IPS DF 6.9 (cell line): ENCODE measurements around the gene PTGES3.
"Not testable (repeated sequence)": the region's sequence is repeated elsewhere in the genome, so short reads cannot be mapped to it uniquely, and the experiment has no call there.

ENCODE experiments used
- DNase-seq: peaks from one replicate; pipeline ENCODE4 v3.0.0-alpha.2; 2013; ENCODE audit warnings: low read depth, low spot score
- H3K27ac ChIP-seq: one replicate; pipeline ENCODE4 v1.5.1; 2013; ENCODE audit warnings: low read length, control low read depth
- H3K27me3 ChIP-seq: 2 replicates; pipeline ENCODE4 v1.6.1; 2013; ENCODE audit warnings: mild to moderate bottlenecking, low read length; ENCODE audit not compliant: control insufficient read depth, insufficient read depth
- H3K36me3 ChIP-seq: 2 replicates; pipeline ENCODE4 v1.6.1; 2013; ENCODE audit warnings: low read length; ENCODE audit not compliant: control insufficient read depth, insufficient read depth
- H3K4me1 ChIP-seq: 2 replicates; pipeline ENCODE4 v1.6.1; 2013; ENCODE audit warnings: low read length; ENCODE audit not compliant: control insufficient read depth, insufficient read depth
- H3K4me3 ChIP-seq: 2 replicates; pipeline ENCODE4 v1.5.1; 2013; ENCODE audit warnings: mild to moderate bottlenecking, low read length
- H3K9me3 ChIP-seq: 2 replicates; pipeline ENCODE4 v1.6.1; 2013; ENCODE audit warnings: low read length, inconsistent platforms; ENCODE audit not compliant: control insufficient read depth, insufficient read depth
- WGBS: extraction: QIAGEN DNeasy Blood & Tissue Kit; methylation state at CpG from one replicate; pipeline ENCODE4 v1.1.7; 2013; ENCODE audit warnings: mixed read lengths, missing lambda C conversion rate; ENCODE audit not compliant: insufficient read length, insufficient coverage; 5-methylcytosine and 5-hydroxymethylcytosine counted together

PTGES3 gene, protein sequence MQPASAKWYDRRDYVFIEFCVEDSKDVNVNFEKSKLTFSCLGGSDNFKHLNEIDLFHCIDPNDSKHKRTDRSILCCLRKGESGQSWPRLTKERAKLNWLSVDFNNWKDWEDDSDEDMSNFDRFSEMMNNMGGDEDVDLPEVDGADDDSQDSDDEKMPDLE

DNA sequence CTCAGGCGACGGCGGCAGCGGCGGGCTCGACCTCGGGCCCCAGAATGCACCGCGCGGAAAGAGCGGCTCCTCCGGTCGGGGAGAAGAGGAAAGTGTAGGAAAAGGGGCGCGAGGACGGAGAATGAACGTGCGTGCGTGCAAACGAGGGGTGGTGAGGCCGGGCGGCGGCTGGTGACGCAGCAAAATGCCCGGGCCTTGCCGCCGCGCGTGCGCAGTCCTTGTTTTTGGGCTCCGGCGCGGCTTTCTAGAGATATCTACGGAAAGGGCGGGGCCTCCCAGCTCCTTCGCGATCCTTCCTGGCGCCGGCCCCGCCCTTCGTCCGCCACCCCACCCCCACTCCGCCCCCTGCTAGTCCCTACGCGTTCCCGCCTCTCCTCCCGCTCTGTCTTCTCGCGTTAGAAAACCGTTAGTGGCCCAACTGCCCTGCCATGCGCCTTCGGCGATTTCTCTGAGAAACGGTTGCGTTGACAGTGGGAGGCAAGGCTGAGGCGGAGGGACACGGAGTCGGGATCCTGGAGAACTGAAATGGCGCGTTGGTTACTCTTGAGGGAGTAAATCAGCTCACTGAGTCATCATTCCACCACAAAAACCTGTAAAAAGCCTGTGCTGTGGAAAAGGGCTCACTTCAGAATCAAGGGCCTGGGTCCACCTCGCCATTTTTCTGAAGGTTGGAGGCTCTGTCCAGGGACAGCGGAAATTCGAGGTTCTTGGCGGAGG, at the start of gene PTGES3:
PTGES3 (minus strand) TSS at position 156 of the 717 bp plus-strand sequence. CDS start 285 bp downstream, outside the sequence.
- no peaks in the 10 kb centered on the region for H3K4me1 ChIP-seq
- no CpG with 5 or more reads among the region's 64 CpGs for WGBS
- H3K27ac ChIP-seq: peak within 1 kb of the TSS; percentile 56
- DNase-seq: peak; percentile 90
- peak within 1 kb of the TSS; percentile 86 for H3K4me3 ChIP-seq
- no peaks in the 10 kb centered on the region for H3K27me3 ChIP-seq
- H3K36me3 ChIP-seq: no peaks in the 10 kb centered on the region
- H3K9me3 ChIP-seq: no peaks in the 10 kb centered on the region

DNA sequence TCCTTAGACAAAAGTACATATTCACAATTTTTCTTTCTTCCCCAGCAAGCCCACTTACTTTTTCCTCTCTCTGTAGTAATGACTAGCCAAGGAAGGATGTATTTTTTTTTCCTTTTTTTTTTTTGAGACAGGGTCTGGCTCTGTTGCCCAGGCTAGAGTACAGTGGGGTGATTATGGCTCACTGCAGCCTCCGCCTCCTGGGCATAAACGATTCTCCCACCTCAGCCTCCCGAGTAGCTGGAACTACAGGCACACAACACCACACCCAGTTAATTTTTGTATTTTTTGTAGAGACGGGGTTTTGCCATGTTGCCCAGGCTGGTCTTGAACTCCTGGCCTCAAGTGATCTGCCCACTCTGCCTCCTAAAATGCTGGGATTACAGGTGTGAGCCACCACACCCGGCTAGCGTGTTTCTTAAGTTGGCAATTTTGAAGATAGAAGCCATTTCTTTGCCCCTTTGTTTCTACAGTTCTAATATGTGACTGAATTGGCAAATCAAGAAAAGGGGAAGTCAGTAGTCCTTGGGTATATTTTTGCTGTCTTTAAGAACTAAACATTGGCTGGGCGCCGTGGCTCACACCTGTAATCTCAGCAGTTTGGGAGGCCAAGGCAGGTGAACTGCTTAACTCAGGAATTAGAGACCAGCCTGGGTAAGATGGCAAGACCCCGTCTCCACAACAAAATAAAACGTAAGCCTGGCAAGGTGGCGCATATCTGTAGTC, 40.2 kb upstream of the PTGES3 start:
- Histone ChIP-seq H3K9me3 (no peaks in the 10 kb centered on the region), H3K4me3 (no peak overlapping the region), H3K36me3 (peaks cover 3% of the 10 kb centered on the region; the same call in 1 of the 2 replicates), H3K4me1 (no peaks in the 10 kb centered on the region), H3K27me3 (no peaks in the 10 kb centered on the region), H3K27ac (no peak overlapping the region)
- no peak for DNase-seq
- WGBS: no CpG with 5 or more reads among the region's 11 CpGs

DNA sequence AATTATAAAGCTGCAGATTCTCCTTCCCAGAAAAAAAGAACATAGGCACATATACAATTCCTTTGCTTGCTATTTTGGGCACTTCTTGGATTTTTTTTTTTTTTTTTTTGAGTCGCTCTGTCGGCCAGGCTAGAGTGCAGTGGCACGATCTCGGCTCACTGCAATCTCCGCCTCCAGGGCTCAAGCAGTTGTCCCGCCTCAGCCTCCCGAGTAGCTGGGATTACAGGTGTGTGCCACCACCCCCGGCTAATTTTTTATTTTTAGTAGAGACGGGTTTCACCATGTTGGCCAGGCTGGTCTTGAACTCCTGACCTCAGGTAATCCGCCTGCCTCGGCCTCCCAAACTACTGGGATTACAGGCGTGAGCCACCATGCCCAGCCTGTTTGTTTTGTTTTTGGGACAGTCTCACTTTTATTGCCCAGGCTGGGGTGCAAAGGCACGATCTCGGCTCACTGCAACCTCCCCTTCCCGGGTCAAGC, 38.2 kb upstream of the PTGES3 start:
- not testable (repeated sequence) for H3K4me3 ChIP-seq, H3K9me3 ChIP-seq, H3K27me3 ChIP-seq, H3K4me1 ChIP-seq, DNase-seq, H3K27ac ChIP-seq, H3K36me3 ChIP-seq
- WGBS: no CpG with 5 or more reads among the region's 15 CpGs

DNA sequence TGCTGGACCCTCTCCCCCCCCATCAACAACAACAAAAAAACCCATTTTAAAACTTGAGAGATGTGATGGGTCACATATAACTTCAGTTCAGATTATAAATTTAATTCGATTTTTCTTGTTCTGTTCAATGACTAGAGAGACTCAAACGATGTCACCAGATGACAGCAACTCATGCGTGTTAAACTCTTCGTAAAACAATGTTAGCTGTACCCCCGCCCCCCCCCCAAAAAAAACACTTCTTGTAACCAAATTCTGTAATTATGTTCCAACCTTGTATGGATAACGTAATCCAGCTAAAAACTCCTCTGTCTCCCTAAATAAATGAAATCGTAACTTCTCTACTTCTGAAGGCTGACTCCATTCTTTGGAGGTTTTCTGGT, 37.6 kb upstream of the PTGES3 start:
- peaks cover 3% of the 10 kb centered on the region; the same call in 1 of the 2 replicates for H3K36me3 ChIP-seq
- WGBS: no CpG with 5 or more reads among the region's 7 CpGs
- H3K4me3 ChIP-seq: peak overlapping the region; percentile 87; the same call in 1 of the 2 replicates
- no peak overlapping the region for H3K27ac ChIP-seq
- DNase-seq: no peak
- H3K9me3 ChIP-seq: no peaks in the 10 kb centered on the region
- no peaks in the 10 kb centered on the region for H3K27me3 ChIP-seq
- no peaks in the 10 kb centered on the region; the same call in 1 of the 2 replicates for H3K4me1 ChIP-seq

DNA sequence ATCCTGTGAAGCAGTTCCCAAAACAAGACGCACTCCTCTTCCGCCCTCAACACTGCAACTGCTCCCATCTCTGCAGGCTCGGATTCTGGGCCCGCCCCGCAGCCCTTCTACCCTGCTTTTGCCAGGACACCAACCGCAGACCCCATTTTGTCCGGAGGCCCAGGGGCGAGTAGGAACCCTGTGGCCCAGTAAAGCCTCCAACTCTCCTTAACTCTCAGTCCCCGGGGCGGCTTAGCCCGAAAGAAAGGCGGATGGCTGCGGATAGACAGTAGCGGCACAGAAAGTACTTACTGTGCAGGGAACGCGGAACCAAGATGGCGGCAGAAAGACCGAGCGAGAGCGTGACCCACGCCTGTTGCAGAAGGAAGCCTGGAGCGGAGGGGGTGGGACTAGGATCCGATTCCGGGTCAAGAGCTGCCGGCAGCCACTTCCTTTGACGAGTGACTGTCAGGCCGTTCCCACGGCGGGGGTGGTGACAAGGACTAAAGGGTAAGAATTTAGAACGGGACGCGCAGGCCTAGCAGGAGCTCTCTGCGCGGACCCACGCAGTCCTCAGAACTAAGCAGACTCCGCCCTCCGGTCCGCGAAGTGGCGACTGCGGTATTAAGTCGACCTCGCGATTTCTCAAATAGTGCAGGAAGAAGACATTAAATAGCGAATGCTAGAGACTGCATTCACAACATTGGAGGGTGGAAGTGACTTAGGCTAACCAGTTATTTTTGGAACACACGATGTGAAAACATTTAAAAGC, 37.1 kb upstream of the PTGES3 start, which contains the start of gene NACA:
NACA (minus strand) TSS at position 328 of the 751 bp plus-strand sequence. CDS start 778 bp downstream, outside the sequence.
- Histone ChIP-seq H3K4me1 (peaks cover 2% of the 10 kb centered on the region; the same call in 1 of the 2 replicates), H3K27me3 (no peaks in the 10 kb centered on the region), H3K9me3 (no peaks in the 10 kb centered on the region), H3K4me3 (peak within 1 kb of the TSS; percentile 87), H3K36me3 (peaks cover 8% of the 10 kb centered on the region; the same call in 1 of the 2 replicates), H3K27ac (no peak within 1 kb of the TSS)
- no CpG with 5 or more reads among the region's 46 CpGs for WGBS
- peak; percentile 88 for DNase-seq

DNA sequence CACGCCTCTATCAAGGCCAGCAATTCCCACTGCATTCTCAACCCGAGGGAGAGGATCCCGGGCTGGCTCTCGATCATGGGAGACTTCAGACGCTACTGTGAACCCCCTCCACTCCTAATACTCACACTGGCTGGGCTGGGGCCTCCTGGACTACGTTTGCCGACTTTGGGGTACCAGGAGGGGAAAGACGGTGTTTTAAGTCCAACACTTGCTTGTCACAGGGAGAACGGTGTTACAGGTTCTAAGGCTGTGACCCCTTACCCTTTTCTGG, 36.6 kb upstream of the PTGES3 start:
- Histone ChIP-seq H3K4me3 (peak overlapping the region; percentile 87), H3K36me3 (peaks cover 10% of the 10 kb centered on the region; the same call in 1 of the 2 replicates), H3K27me3 (no peaks in the 10 kb centered on the region), H3K9me3 (no peaks in the 10 kb centered on the region), H3K27ac (no peak overlapping the region), H3K4me1 (peaks cover 3% of the 10 kb centered on the region; the same call in 1 of the 2 replicates)
- WGBS: no CpG with 5 or more reads among the region's 9 CpGs
- DNase-seq: no peak

DNA sequence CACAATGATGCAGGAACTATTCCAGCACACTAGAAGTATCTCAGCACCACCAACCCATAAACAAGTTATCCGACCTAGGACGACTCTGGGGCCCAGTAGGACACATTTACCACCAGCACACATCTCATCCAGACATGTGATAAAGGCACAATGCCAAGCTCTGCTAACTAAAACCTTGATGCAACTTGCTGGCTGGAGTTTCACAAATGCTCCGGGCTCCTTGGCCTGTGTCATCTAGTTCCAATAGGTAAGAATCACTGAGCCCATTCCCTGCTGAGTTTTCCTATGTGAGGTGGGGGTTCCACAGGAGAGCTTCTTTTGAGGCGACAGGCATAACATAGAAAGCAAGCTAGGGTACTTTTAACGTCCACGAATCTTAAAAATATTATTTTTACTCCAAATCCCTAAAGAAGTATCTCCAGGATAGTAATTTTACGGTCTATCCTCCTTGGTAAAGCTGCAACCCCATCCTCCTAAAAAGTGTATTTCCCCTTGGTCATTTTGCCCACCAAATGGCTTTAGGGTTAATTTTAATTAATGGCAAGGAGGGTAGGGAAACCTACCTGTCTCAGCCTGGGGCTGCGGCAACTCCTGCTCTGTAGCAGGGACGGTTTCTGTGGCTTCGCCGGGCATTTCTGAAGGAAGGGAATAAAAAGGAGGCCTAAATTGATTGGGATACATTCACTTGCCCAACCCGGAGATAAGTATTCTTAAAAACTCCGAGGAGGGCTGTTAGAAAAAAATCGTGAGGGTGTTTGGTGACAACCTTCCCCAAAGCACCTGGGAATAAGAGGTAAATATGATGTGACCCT, 36.0 kb upstream of the PTGES3 start:
- peaks cover 12% of the 10 kb centered on the region; the same call in 1 of the 2 replicates for H3K36me3 ChIP-seq
- no CpG with 5 or more reads among the region's 14 CpGs for WGBS
- peaks cover 3% of the 10 kb centered on the region; the same call in 1 of the 2 replicates for H3K4me1 ChIP-seq
- no peak for DNase-seq
- no peaks in the 10 kb centered on the region for H3K27me3 ChIP-seq
- peak overlapping the region; percentile 87 for H3K4me3 ChIP-seq
- H3K9me3 ChIP-seq: no peaks in the 10 kb centered on the region
- H3K27ac ChIP-seq: no peak overlapping the region

DNA sequence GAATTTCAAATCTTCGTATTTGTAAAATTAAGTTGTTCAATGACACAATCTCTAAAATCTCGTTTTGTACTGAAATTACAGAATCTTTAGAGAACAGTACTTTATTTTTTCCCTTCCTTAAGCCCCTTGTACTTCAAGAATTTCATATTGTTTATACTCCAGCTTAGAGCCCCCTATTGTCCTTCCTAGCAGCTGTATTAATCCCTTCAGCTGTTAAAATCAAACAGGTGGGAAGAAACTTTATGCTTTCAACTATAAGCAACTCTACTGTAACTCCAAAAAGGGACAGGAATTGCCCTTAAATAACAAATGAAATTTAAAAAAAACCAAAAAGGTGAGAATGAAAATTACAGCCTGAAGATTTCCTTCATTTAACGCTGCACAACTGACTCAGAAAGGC, 35.3 kb upstream of the PTGES3 start:
- no peak overlapping the region; the same call in 1 of the 2 replicates for H3K4me3 ChIP-seq
- H3K36me3 ChIP-seq: peaks cover 15% of the 10 kb centered on the region; the same call in 1 of the 2 replicates

DNA sequence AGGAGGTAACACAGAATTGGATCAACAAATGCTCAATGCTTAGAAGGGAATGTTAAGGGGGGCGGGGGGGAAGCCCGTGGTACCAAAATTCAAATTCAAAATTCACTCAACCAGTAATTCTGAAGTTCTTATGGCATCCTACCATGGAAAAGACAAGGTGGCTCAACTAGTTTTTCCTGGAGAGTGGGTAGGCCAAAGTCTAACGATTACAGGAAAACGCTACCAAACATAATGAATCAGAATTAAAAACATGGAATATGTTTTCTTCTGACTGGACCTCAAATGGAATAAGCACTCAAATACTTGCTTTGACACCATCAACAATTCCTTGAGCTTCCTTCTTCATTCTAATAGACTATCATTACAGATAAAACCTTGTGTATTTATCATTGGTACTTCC, 34.7 kb upstream of the PTGES3 start:
- H3K36me3 ChIP-seq: peaks cover 15% of the 10 kb centered on the region; the same call in 1 of the 2 replicates
- H3K4me3 ChIP-seq: no peak overlapping the region
- WGBS: no CpG with 5 or more reads among the region's 4 CpGs
- peaks cover 3% of the 10 kb centered on the region; the same call in 1 of the 2 replicates for H3K4me1 ChIP-seq
- H3K27ac ChIP-seq: no peak overlapping the region
- H3K27me3 ChIP-seq: no peaks in the 10 kb centered on the region
- no peaks in the 10 kb centered on the region for H3K9me3 ChIP-seq
- DNase-seq: no peak

More for the DNA sequence above, 35.3 kb upstream of the PTGES3 start:
- H3K9me3 ChIP-seq: no peaks in the 10 kb centered on the region
- DNase-seq: no peak
- H3K27ac ChIP-seq: no peak overlapping the region
- H3K27me3 ChIP-seq: no peaks in the 10 kb centered on the region
- WGBS: no CpG with 5 or more reads among the region's 3 CpGs
- peaks cover 3% of the 10 kb centered on the region; the same call in 1 of the 2 replicates for H3K4me1 ChIP-seq
